DOHH2 (cell line): ENCODE measurements around the gene GCAT.

Source experiments
- H3F3A ChIP-seq: fragments of 200-600 bp; sonication (generic), shearing (Covaris generic); 2 replicates; pipeline ENCODE4 v1.6.0; 2016; ENCODE audit warnings: antibody characterized with exemption, mild to moderate bottlenecking; ENCODE audit not compliant: control insufficient read depth, insufficient read depth
- H3K27ac ChIP-seq: fragments of 200-600 bp; sonication (generic); 2 replicates; pipeline ENCODE4 v1.5.1; 2014; ENCODE audit warnings: low read depth, mild to moderate bottlenecking, low read length, moderate library complexity
- H3K27me3 ChIP-seq: fragments of 200-600 bp; sonication (generic); 2 replicates; pipeline ENCODE4 v1.6.1; 2014; ENCODE audit warnings: mild to moderate bottlenecking, low read length, mixed read lengths; ENCODE audit not compliant: control insufficient read depth
- H3K36me3 ChIP-seq: fragments of 200-600 bp; sonication (generic); 2 replicates; pipeline ENCODE4 v1.6.1; 2014; ENCODE audit warnings: mild to moderate bottlenecking, low read length, moderate library complexity, mixed read lengths; ENCODE audit not compliant: control insufficient read depth
- H3K4me1 ChIP-seq: fragments of 200-600 bp; sonication (generic); 2 replicates; pipeline ENCODE4 v1.6.1; 2014; ENCODE audit warnings: mild to moderate bottlenecking, low read length, mixed read lengths; ENCODE audit not compliant: control insufficient read depth
- H3K4me2 ChIP-seq: fragments of 200-600 bp; sonication (generic); 2 replicates; pipeline ENCODE4 v1.6.0; 2014; ENCODE audit warnings: mild to moderate bottlenecking, low read length, moderate library complexity
- H3K4me3 ChIP-seq: fragments of 200-600 bp; sonication (generic); 2 replicates; pipeline ENCODE4 v1.5.1; 2014; ENCODE audit warnings: mild to moderate bottlenecking, low read length, mixed read lengths
- H3K79me2 ChIP-seq: fragments of 200-600 bp; sonication (generic); 2 replicates; pipeline ENCODE4 v1.6.1; 2014; ENCODE audit warnings: mild to moderate bottlenecking, low read length, mixed read lengths; ENCODE audit not compliant: control insufficient read depth
- H3K9me2 ChIP-seq: fragments of 200-600 bp; sonication (generic); replicated peaks from 2 replicates; pipeline ENCODE4 v1.6.1; 2014; ENCODE audit warnings: mild to moderate bottlenecking, low read length, mixed read lengths; ENCODE audit not compliant: control insufficient read depth
- H3K9me3 ChIP-seq: fragments of 200-600 bp; sonication (generic); 2 replicates; pipeline ENCODE4 v1.6.1; 2014; ENCODE audit warnings: antibody characterized with exemption, low read length, mixed read lengths; ENCODE audit not compliant: control insufficient read depth, insufficient read depth
- H4K20me1 ChIP-seq: fragments of 200-600 bp; sonication (generic); 2 replicates; pipeline ENCODE4 v1.6.0; 2014; ENCODE audit warnings: low read depth, mild to moderate bottlenecking, antibody characterized with exemption, low read length, moderate library complexity; ENCODE audit not compliant: control insufficient read depth, insufficient read depth
- EZH2phosphoT487 ChIP-seq: fragments of 200-600 bp; sonication (generic); IDR thresholded peaks from 2 replicates; pipeline ENCODE4 v1.6.1; 2017; ENCODE audit warnings: borderline replicate concordance, mild to moderate bottlenecking, antibody characterized with exemption, low read length, moderate library complexity, mixed read lengths
- TF ChIP-seq, protein P1 (sequence below): fragments of 200-600 bp; sonication (generic); IDR thresholded peaks from one replicate; pipeline ENCODE4 v1.5.1; 2014; ENCODE audit warnings: antibody characterized with exemption, mild to moderate bottlenecking, low read depth, low read length; ENCODE audit not compliant: poor library complexity, severe bottlenecking

GCAT gene

DNA sequence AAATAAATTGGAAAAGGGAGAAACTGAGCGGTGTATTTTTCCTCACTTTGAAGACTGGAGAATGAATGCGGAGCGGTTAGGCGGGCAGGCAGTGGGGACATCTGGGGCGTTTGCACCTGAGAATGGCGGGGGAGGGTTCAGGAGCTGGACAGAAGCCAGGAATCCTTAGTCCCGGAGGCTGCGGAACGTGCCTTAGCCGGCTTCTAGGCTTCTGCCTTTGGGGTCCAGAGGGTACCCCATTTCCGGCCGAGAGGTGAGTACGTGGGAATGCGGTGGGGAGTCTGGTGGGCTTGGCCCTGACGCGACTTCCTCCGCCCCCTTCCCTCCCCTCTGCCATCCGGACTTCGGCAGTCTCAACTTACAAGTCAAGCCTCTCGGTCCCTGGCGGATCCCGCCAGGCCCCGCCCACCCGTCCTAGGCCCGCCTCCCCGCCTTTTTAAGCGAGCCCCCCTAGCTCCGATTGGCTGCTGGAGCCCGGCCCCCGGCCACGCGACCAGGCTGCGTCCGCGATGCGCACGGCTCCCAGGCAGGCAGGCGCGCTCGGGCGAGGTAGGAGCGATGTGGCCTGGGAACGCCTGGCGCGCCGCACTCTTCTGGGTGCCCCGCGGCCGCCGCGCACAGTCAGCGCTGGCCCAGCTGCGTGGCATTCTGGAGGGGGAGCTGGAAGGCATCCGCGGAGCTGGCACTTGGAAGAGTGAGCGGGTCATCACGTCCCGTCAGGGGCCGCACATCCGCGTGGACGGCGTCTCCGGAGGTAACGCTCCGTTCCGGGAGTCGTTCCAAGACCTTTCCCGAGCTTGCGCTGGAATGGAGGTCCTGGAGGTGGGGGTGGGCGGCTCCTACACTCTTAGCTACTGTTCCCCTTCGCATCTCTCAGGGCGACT is at the start of gene GCAT:
TSS of gene GCAT (plus strand) at position 525 of the 884 bp plus-strand sequence. CDS start at position 559, 34 bp downstream.
- no peaks in the 10 kb centered on the region for H3K79me2 ChIP-seq
- no peak within 1 kb of the TSS for H3K27ac ChIP-seq
- H3K27me3 ChIP-seq: peaks cover 49% of the 10 kb centered on the region
- peak within 1 kb of the TSS; percentile 83 for H3K4me2 ChIP-seq
- no peaks in the 10 kb centered on the region for H3K9me2 ChIP-seq
- H3K9me3 ChIP-seq: no peaks in the 10 kb centered on the region
- no peaks in the 10 kb centered on the region for H4K20me1 ChIP-seq
- peaks cover 2% of the 10 kb centered on the region; the same call in 1 of the 2 replicates for H3F3A ChIP-seq
- H3K4me1 ChIP-seq: peaks cover 25% of the 10 kb centered on the region
- peak within 1 kb of the TSS; percentile 84 for H3K4me3 ChIP-seq
- no peaks in the 10 kb centered on the region for H3K36me3 ChIP-seq
- TF ChIP-seq EZH2phosphoT487: no peak
- TF ChIP-seq, protein P1, sequence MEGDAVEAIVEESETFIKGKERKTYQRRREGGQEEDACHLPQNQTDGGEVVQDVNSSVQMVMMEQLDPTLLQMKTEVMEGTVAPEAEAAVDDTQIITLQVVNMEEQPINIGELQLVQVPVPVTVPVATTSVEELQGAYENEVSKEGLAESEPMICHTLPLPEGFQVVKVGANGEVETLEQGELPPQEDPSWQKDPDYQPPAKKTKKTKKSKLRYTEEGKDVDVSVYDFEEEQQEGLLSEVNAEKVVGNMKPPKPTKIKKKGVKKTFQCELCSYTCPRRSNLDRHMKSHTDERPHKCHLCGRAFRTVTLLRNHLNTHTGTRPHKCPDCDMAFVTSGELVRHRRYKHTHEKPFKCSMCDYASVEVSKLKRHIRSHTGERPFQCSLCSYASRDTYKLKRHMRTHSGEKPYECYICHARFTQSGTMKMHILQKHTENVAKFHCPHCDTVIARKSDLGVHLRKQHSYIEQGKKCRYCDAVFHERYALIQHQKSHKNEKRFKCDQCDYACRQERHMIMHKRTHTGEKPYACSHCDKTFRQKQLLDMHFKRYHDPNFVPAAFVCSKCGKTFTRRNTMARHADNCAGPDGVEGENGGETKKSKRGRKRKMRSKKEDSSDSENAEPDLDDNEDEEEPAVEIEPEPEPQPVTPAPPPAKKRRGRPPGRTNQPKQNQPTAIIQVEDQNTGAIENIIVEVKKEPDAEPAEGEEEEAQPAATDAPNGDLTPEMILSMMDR: no peak

DNA sequence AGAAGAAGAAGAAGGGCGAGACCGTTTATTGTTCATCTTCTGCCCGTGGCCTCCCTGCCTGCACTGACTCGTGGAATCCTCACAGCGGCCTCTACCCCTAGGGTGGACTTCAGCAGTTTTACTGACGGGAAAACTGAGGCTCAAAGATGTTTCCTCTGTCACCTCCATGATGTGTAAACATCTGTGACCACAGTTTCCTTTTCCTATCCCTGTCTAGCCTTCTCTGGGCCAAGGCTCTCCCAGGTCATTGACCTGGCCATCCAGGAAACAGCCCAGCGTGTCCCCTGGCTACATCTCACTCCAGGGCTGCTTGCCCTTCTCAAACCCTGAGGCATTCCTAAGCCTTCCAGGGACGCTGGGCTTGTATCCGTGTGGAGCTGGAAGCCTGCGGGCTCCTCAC is 49.0 kb upstream of the GCAT start:
- no peaks in the 10 kb centered on the region for H3K9me2 ChIP-seq
- H3K36me3 ChIP-seq: peaks cover 24% of the 10 kb centered on the region
- H3K4me3 ChIP-seq: no peak overlapping the region
- H3K27me3 ChIP-seq: no peaks in the 10 kb centered on the region
- H3K9me3 ChIP-seq: no peaks in the 10 kb centered on the region
- no peaks in the 10 kb centered on the region for H3K79me2 ChIP-seq
- H3K4me1 ChIP-seq: no peaks in the 10 kb centered on the region
- H3F3A ChIP-seq: no peaks in the 10 kb centered on the region
- H4K20me1 ChIP-seq: no peaks in the 10 kb centered on the region
- no peak overlapping the region for H3K27ac ChIP-seq
- H3K4me2 ChIP-seq: no peak overlapping the region
- TF ChIP-seq EZH2phosphoT487: no peak
- TF ChIP-seq, protein P1: no peak

DNA sequence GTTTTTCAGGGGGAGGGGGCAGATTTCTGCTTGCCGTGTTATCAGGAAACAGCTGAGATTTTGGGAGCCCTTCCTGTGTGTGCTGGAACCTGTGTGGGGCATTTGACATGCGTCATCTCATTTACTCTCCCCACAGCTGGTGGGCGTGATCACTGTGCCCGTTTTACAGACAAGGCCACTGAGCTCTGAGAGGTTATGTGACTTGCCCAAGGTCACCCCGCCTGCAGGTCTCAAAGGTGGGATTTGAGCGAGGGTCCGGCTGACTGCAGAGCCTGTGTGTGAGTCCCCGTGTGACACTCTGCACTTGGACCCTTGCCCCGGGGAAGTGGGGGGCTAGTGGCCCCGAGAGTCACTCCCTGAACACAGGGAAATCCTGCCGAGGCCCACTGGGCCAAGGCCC is 48.5 kb upstream of the GCAT start:
- no peaks in the 10 kb centered on the region for H3K4me1 ChIP-seq
- H3K9me2 ChIP-seq: no peaks in the 10 kb centered on the region
- H3K4me3 ChIP-seq: no peak overlapping the region
- no peaks in the 10 kb centered on the region for H3K79me2 ChIP-seq
- TF ChIP-seq, protein P1: no peak
- TF ChIP-seq EZH2phosphoT487: no peak
- H3K27ac ChIP-seq: no peak overlapping the region
- H3K4me2 ChIP-seq: no peak overlapping the region
- H3K9me3 ChIP-seq: no peaks in the 10 kb centered on the region
- no peaks in the 10 kb centered on the region for H4K20me1 ChIP-seq
- H3K27me3 ChIP-seq: no peaks in the 10 kb centered on the region
- H3F3A ChIP-seq: no peaks in the 10 kb centered on the region
- peaks cover 24% of the 10 kb centered on the region for H3K36me3 ChIP-seq
